ENCODE measurements around the gene DRGX. TPM values are rescaled to one million over a fixed set of nuclear protein-coding genes. Genes with fewer than 3 reads are reported as not detected.
A peak's percentile ranks its signal among the peaks of the same experiment; 100 is the strongest.

DRGX gene
- total RNA-seq, 1 donor from 2014 or later, result not detected

DNA sequence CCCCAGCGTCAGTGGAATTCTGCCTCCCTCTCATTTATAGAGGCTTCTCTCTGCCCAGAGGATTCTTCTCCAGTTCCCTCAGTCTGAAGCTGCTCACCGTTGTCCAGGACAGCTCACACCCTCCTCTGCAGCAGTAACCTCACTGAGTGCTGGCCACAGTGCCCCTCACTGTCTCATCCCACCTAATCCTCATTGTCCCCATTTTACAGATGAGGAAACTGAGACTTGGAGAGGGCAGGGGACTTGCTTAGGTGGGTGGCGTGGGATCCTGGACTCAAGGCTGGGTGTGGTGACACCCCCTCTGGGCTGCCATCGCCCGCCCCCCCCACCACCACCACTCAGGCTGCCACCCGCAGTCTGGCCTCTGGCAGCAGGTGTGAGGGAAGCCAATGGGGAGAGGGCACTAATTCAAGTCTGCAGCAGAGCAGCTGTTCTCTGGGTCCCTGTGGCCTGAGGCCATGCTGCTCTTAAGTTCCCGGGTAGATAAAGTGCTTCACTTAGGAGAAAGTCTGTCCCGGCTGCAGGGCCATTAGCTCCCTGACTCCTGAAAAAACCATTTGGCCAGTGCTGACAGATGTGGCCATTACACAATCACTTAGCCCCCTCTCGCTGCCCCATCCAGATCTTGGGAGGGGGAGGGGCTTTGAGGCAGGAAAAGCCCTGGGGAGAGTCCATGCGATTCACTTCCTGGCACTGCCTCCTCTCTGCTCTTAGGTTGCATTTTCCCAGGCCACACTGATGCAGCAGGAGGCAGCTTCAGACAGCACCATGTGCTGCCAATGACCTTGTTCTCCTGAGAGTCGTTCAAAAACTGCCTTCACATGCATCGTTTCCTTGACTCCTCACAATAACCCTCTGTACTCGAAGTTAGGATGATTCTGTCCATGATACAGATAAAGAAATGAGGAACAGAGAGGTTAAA, 36.3 kb downstream of the DRGX start:
- TF ChIP-seq, protein P1, sequence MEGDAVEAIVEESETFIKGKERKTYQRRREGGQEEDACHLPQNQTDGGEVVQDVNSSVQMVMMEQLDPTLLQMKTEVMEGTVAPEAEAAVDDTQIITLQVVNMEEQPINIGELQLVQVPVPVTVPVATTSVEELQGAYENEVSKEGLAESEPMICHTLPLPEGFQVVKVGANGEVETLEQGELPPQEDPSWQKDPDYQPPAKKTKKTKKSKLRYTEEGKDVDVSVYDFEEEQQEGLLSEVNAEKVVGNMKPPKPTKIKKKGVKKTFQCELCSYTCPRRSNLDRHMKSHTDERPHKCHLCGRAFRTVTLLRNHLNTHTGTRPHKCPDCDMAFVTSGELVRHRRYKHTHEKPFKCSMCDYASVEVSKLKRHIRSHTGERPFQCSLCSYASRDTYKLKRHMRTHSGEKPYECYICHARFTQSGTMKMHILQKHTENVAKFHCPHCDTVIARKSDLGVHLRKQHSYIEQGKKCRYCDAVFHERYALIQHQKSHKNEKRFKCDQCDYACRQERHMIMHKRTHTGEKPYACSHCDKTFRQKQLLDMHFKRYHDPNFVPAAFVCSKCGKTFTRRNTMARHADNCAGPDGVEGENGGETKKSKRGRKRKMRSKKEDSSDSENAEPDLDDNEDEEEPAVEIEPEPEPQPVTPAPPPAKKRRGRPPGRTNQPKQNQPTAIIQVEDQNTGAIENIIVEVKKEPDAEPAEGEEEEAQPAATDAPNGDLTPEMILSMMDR (IDR thresholded peaks at IDR 0.05; ENCODE audit: unreplicated experiment), result no peak
- Mint-ChIP-seq H3K27me3 (ENCODE audit: unreplicated experiment) (peaks cover 4% of the 10 kb centered on the region), H3K9me3 (ENCODE audit: unreplicated experiment) (no peaks in the 10 kb centered on the region), H3K4me1 (ENCODE audit: unreplicated experiment) (peaks cover 5% of the 10 kb centered on the region), H3K27ac (ENCODE audit: unreplicated experiment) (no peak overlapping the region), H3K36me3 (ENCODE audit: low read depth, unreplicated experiment) (no peaks in the 10 kb centered on the region), H3K4me3 (ENCODE audit: unreplicated experiment) (no peak overlapping the region)
- DNase-seq (ENCODE audit: low spot score), result peak; percentile 50

DNA sequence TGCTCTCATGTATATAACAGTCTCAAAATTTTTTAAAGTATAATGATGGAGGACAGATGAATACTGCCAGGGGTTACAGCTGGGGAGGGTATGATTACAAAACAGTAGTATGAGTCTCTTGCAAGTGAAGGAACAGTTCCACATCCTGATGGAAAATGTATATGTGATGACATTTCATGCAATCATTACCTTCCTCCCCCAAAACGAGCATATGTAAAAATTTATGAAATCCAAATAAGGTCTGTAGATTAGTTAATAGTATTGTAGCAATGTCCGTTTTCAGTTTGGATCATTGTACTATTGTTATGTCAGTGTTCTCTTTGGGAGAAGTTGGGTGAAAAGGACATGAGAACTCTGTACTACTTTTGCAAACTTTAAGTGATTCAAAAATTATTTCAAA, 38.0 kb downstream of the DRGX start:
- H3K9me3 Mint-ChIP-seq (ENCODE audit: unreplicated experiment), result no peaks in the 10 kb centered on the region
- no peak overlapping the region for H3K4me3 Mint-ChIP-seq (ENCODE audit: unreplicated experiment)
- TF ChIP-seq, protein P1 (IDR thresholded peaks at IDR 0.05; ENCODE audit: unreplicated experiment), result no peak
- H3K27me3 Mint-ChIP-seq (ENCODE audit: unreplicated experiment), result peaks cover 4% of the 10 kb centered on the region
- no peak for DNase-seq (ENCODE audit: low spot score)
- no peaks in the 10 kb centered on the region for H3K36me3 Mint-ChIP-seq (ENCODE audit: low read depth, unreplicated experiment)
- H3K27ac Mint-ChIP-seq (ENCODE audit: unreplicated experiment), result no peak overlapping the region
- peaks cover 5% of the 10 kb centered on the region for H3K4me1 Mint-ChIP-seq (ENCODE audit: unreplicated experiment)

- Mint-ChIP-seq H3K9me3 (ENCODE audit: unreplicated experiment) (no peaks in the 10 kb centered on the region), H3K27me3 (ENCODE audit: unreplicated experiment) (no peaks in the 10 kb centered on the region), H3K36me3 (ENCODE audit: low read depth, unreplicated experiment) (peaks cover under 1% of the 10 kb centered on the region), H3K4me3 (ENCODE audit: unreplicated experiment) (no peak overlapping the region), H3K27ac (ENCODE audit: unreplicated experiment) (no peak overlapping the region), H3K4me1 (ENCODE audit: unreplicated experiment) (peaks cover 5% of the 10 kb centered on the region)
- TF ChIP-seq, protein P1 (IDR thresholded peaks at IDR 0.05; ENCODE audit: unreplicated experiment), result no peak
- no peak for DNase-seq (ENCODE audit: low spot score)
Measured at GRCh38 chr10:49356944-49357343, 38.9 kb downstream of the DRGX start.

- Mint-ChIP-seq H3K36me3 (ENCODE audit: low read depth, unreplicated experiment) (peaks cover 4% of the 10 kb centered on the region), H3K4me3 (ENCODE audit: unreplicated experiment) (no peak overlapping the region)
- TF ChIP-seq, protein P1 (IDR thresholded peaks at IDR 0.05; ENCODE audit: unreplicated experiment), result no peak
Measured at GRCh38 chr10:49356181-49356580, 39.7 kb downstream of the DRGX start.

DNA sequence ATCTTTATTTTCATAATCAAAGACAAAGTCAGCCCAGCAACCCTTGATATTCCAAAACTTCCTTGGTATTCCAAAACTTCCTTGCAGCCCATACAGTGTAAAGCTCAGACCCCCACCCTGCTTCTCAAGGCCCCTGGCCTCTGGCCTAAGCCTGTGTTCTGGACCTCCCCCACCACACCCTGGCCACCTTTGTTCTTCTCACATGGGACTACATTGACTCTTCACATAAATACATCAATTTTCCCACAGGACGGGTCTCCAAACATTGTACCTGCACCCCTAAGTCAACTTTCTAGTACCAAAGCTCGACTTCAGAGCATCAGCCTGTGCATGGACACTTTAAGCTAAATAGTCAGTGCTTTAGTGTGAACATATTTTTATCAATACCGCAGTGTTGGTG, 40.7 kb downstream of the DRGX start:
- DNase-seq (ENCODE audit: low spot score), result no peak
- H3K9me3 Mint-ChIP-seq (ENCODE audit: unreplicated experiment), result no peaks in the 10 kb centered on the region
- peaks cover under 1% of the 10 kb centered on the region for H3K27me3 Mint-ChIP-seq (ENCODE audit: unreplicated experiment)
- H3K27ac Mint-ChIP-seq (ENCODE audit: unreplicated experiment), result no peak overlapping the region
- H3K36me3 Mint-ChIP-seq (ENCODE audit: low read depth, unreplicated experiment), result peaks cover 4% of the 10 kb centered on the region
- H3K4me3 Mint-ChIP-seq (ENCODE audit: unreplicated experiment), result no peak overlapping the region
- TF ChIP-seq, protein P1 (IDR thresholded peaks at IDR 0.05; ENCODE audit: unreplicated experiment), result no peak
- peaks cover 5% of the 10 kb centered on the region for H3K4me1 Mint-ChIP-seq (ENCODE audit: unreplicated experiment)

More at GRCh38 chr10:49356181-49356580, 39.7 kb downstream of the DRGX start:
- no peak overlapping the region for H3K27ac Mint-ChIP-seq (ENCODE audit: unreplicated experiment)
- H3K4me1 Mint-ChIP-seq (ENCODE audit: unreplicated experiment), result peaks cover 5% of the 10 kb centered on the region
- DNase-seq (ENCODE audit: low spot score), result no peak
- H3K27me3 Mint-ChIP-seq (ENCODE audit: unreplicated experiment), result no peaks in the 10 kb centered on the region
- no peaks in the 10 kb centered on the region for H3K9me3 Mint-ChIP-seq (ENCODE audit: unreplicated experiment)

Measured in endothelial cell (in vitro differentiated cells).